NCI-H2196 treated with DMSO at 0.1 percent for 48 hours (cell line): ENCODE data around the gene LDHB.
"Not testable (repeated sequence)": the region's sequence is repeated elsewhere in the genome, so short reads cannot be mapped to it uniquely, and the experiment has no call there.

Experiments
- DNase-seq: peaks from one replicate; lab custom pipeline; 2025; ENCODE audit not compliant: unreplicated experiment; lab: John Stamatoyannopoulos, UW

LDHB gene

GRCh38 chr12:21662122-21662792, 4.6 kb upstream of the LDHB start:
- no peak for DNase-seq

- not testable (repeated sequence) for DNase-seq
Observed at GRCh38 chr12:21661396-21662093, 3.9 kb upstream of the LDHB start.

- no peak for DNase-seq
Observed at GRCh38 chr12:21659383-21659782, 1.7 kb upstream of the LDHB start.

- DNase-seq, result no peak
Observed at GRCh38 chr12:21656905-21657325, 727 bp downstream of the LDHB start.

GRCh38 chr12:21655591-21655990, 2.1 kb downstream of the LDHB start:
- DNase-seq, result no peak

GRCh38 chr12:21651821-21652220, 5.8 kb downstream of the LDHB start:
- DNase-seq, result no peak

- no peak for DNase-seq
Observed at GRCh38 chr12:21650997-21651396, 6.6 kb downstream of the LDHB start.

GRCh38 chr12:21649034-21649433, 8.6 kb downstream of the LDHB start:
- DNase-seq, result no peak

- DNase-seq, result no peak
Observed at GRCh38 chr12:21648378-21648777, 9.3 kb downstream of the LDHB start.

- no peak for DNase-seq
Observed at GRCh38 chr12:21647179-21647578, 10.5 kb downstream of the LDHB start.

GRCh38 chr12:21645041-21645500, 12.6 kb downstream of the LDHB start:
- not testable (repeated sequence) for DNase-seq

GRCh38 chr12:21644516-21644915, 13.1 kb downstream of the LDHB start:
- DNase-seq, result no peak

GRCh38 chr12:21643758-21644157, 13.9 kb downstream of the LDHB start:
- DNase-seq, result no peak

- no peak for DNase-seq
Observed at GRCh38 chr12:21642707-21643389, 14.8 kb downstream of the LDHB start.

- DNase-seq, result no peak
Observed at GRCh38 chr12:21638054-21638891, 19.4 kb downstream of the LDHB start.

GRCh38 chr12:21634245-21634644, 23.4 kb downstream of the LDHB start:
- no peak for DNase-seq

GRCh38 chr12:21631367-21631766, 26.3 kb downstream of the LDHB start:
- DNase-seq, result no peak

- DNase-seq, result no peak
Observed at GRCh38 chr12:21627924-21628323, 29.7 kb downstream of the LDHB start.

- DNase-seq, result no peak
Observed at GRCh38 chr12:21618566-21618965, 39.1 kb downstream of the LDHB start.

GRCh38 chr12:21617030-21617429, 40.6 kb downstream of the LDHB start:
- DNase-seq, result no peak

- no peak for DNase-seq
Observed at GRCh38 chr12:21615431-21615830, 42.2 kb downstream of the LDHB start.
